H9 (cell line): ENCODE data around the gene RNU7-1. TPM values are rescaled to one million over a fixed set of nuclear protein-coding genes. Genes with fewer than 3 reads are reported as not detected.

Experiments used
- DNase-seq: peaks from one replicate; pipeline ENCODE4 v3.0.0-alpha.2; 2017
- H2AFZ ChIP-seq: one replicate; pipeline ENCODE4 v1.6.1; 2013; ENCODE audit warnings: mild to moderate bottlenecking, low read length, control low read depth, moderate library complexity
- H2AK5ac ChIP-seq: 2 replicates; pipeline ENCODE4 v1.6.1; 2013; ENCODE audit warnings: low read length, control low read depth, mixed read lengths; ENCODE audit not compliant: insufficient read length
- H2BK120ac ChIP-seq: one replicate; pipeline ENCODE4 v1.6.1; 2013; ENCODE audit warnings: low read depth, mild to moderate bottlenecking, low read length, control low read depth, inconsistent platforms; ENCODE audit not compliant: poor library complexity, severe bottlenecking
- H2BK12ac ChIP-seq: 2 replicates; pipeline ENCODE4 v1.6.1; 2013; ENCODE audit warnings: low read length, control low read depth, mixed read lengths, low read depth; ENCODE audit not compliant: insufficient read length
- H2BK15ac ChIP-seq: 2 replicates; pipeline ENCODE4 v1.6.1; 2013; ENCODE audit warnings: low read depth, low read length, control low read depth
- H2BK20ac ChIP-seq: one replicate; pipeline ENCODE4 v1.6.1; 2013; ENCODE audit warnings: low read depth, mild to moderate bottlenecking, low read length, control low read depth, inconsistent platforms; ENCODE audit not compliant: poor library complexity, severe bottlenecking
- H2BK5ac ChIP-seq: 2 replicates; pipeline ENCODE4 v1.6.1; 2013; ENCODE audit warnings: low read length, control low read depth, mixed read lengths; ENCODE audit not compliant: insufficient read length
- H3K14ac ChIP-seq: 2 replicates; pipeline ENCODE4 v1.6.1; 2013; ENCODE audit warnings: low read length, control low read depth; ENCODE audit not compliant: insufficient read depth
- H3K18ac ChIP-seq: 2 replicates; pipeline ENCODE4 v1.6.1; 2013; ENCODE audit warnings: low read depth, mild to moderate bottlenecking, mixed read lengths, low read length, control low read depth; ENCODE audit not compliant: insufficient read length
- H3K23ac ChIP-seq: 2 replicates; pipeline ENCODE4 v1.6.1; 2013; ENCODE audit warnings: low read length, control low read depth, mixed read lengths, low read depth; ENCODE audit not compliant: insufficient read length
- H3K23me2 ChIP-seq: 2 replicates; pipeline ENCODE4 v1.6.1; 2013; ENCODE audit warnings: low read depth, mild to moderate bottlenecking, mixed read lengths, low read length, control low read depth; ENCODE audit not compliant: insufficient read length, poor library complexity, severe bottlenecking
- H3K27ac ChIP-seq: 2 replicates; pipeline ENCODE4 v1.5.1; 2013; ENCODE audit warnings: low read length, control low read depth, mixed read lengths, low read depth; ENCODE audit not compliant: insufficient read length
- H3K27me3 ChIP-seq: 2 replicates; pipeline ENCODE4 v1.6.1; 2013; ENCODE audit warnings: low read length, control low read depth, inconsistent platforms; ENCODE audit not compliant: insufficient read depth
- H3K4ac ChIP-seq: 2 replicates; pipeline ENCODE4 v1.6.1; 2013; ENCODE audit warnings: low read depth, mild to moderate bottlenecking, control low read depth, inconsistent platforms, low read length, moderate library complexity
- H3K4me1 ChIP-seq: 2 replicates; pipeline ENCODE4 v1.6.1; 2013; ENCODE audit warnings: low read length, control low read depth, inconsistent platforms; ENCODE audit not compliant: insufficient read depth
- H3K4me2 ChIP-seq: 2 replicates; pipeline ENCODE4 v1.6.1; 2013; ENCODE audit warnings: low read length, control low read depth, mixed read lengths; ENCODE audit not compliant: insufficient read length, insufficient read depth
- H3K56ac ChIP-seq: 2 replicates; pipeline ENCODE4 v1.6.1; 2013; ENCODE audit warnings: low read depth, mild to moderate bottlenecking, mixed read lengths, low read length, control low read depth; ENCODE audit not compliant: insufficient read length
- H3K79me1 ChIP-seq: 2 replicates; pipeline ENCODE4 v1.6.1; 2013; ENCODE audit warnings: low read depth, mild to moderate bottlenecking, moderate library complexity, low read length, control low read depth, inconsistent platforms; ENCODE audit not compliant: insufficient read depth, poor library complexity, severe bottlenecking
- H3K79me2 ChIP-seq: 2 replicates; pipeline ENCODE4 v1.6.1; 2013; ENCODE audit warnings: low read length, control low read depth, inconsistent platforms; ENCODE audit not compliant: insufficient read depth
- H3K9ac ChIP-seq: 2 replicates; pipeline ENCODE4 v1.6.1; 2013; ENCODE audit warnings: low read length, control low read depth, mixed read lengths; ENCODE audit not compliant: insufficient read length; ENCODE audit errors: extremely low read depth
- H3K9me3 ChIP-seq: one replicate; pipeline ENCODE4 v1.6.1; 2013; ENCODE audit warnings: low read depth, low read length, inconsistent platforms; ENCODE audit not compliant: control insufficient read depth
- H3T11ph ChIP-seq: one replicate; pipeline ENCODE4 v1.6.1; 2013; ENCODE audit warnings: mild to moderate bottlenecking, low read length, control low read depth, inconsistent platforms
- H4K20me1 ChIP-seq: one replicate; pipeline ENCODE4 v1.6.1; 2013; ENCODE audit not compliant: control insufficient read depth, insufficient read length, insufficient read depth
- H4K5ac ChIP-seq: 2 replicates; pipeline ENCODE4 v1.6.1; 2013; ENCODE audit warnings: low read depth, mild to moderate bottlenecking, mixed read lengths, low read length, control low read depth; ENCODE audit not compliant: insufficient read length
- H4K8ac ChIP-seq: replicated peaks from 2 replicates; pipeline ENCODE4 v1.6.1; 2013; ENCODE audit warnings: low read length, control low read depth, mixed read lengths, low read depth; ENCODE audit not compliant: insufficient read length
- H4K91ac ChIP-seq: 2 replicates; pipeline ENCODE4 v1.6.1; 2013; ENCODE audit warnings: low read depth, mild to moderate bottlenecking, moderate library complexity, mixed read lengths, low read length, control low read depth; ENCODE audit not compliant: insufficient read length
- H3K27ac Mint-ChIP-seq, 3 experiments: 2 replicates in 2 of 3; 3 replicates in 1 of 3; pipeline ENCODE4 v1.8.0; 2020 to 2021; ENCODE audit warnings: mixed read lengths in 3 of 3, mild to moderate bottlenecking in 1 of 3, moderate library complexity in 1 of 3
- H3K27me3 Mint-ChIP-seq: 2 replicates; pipeline ENCODE4 v1.8.0; 2021; ENCODE audit warnings: low read depth, mild to moderate bottlenecking, moderate library complexity, mixed read lengths
- H3K36me3 Mint-ChIP-seq, 3 experiments: 2 replicates in 2 of 3; 3 replicates in 1 of 3; pipeline ENCODE4 v1.8.0; 2020 to 2021; ENCODE audit warnings: low read depth in 3 of 3, mixed read lengths in 3 of 3; ENCODE audit not compliant: insufficient read depth in 1 of 3
- H3K4me1 Mint-ChIP-seq, 2 experiments: 2 replicates each; pipeline ENCODE4 v1.8.0; 2020; ENCODE audit warnings: mixed read lengths in 2 of 2
- H3K4me3 Mint-ChIP-seq, 2 experiments: 2 replicates in 1 of 2; 3 replicates in 1 of 2; pipeline ENCODE4 v1.8.0; 2020 to 2021; ENCODE audit warnings: mild to moderate bottlenecking in 2 of 2, mixed read lengths in 2 of 2, moderate library complexity in 1 of 2
- H3K9me3 Mint-ChIP-seq, 2 experiments: 2 replicates in 1 of 2; 3 replicates in 1 of 2; pipeline ENCODE4 v1.8.0; 2020; ENCODE audit warnings: mild to moderate bottlenecking in 2 of 2, mixed read lengths in 2 of 2, moderate library complexity in 1 of 2
- CTCF ChIP-seq: fragments of 200-600 bp; sonication (generic); conservative IDR thresholded peaks from 3 replicates; pipeline ENCODE4 v1.8.0; 2021; ENCODE audit warnings: antibody characterized with exemption, mild to moderate bottlenecking
- WGBS: extraction: QIAGEN DNeasy Blood & Tissue Kit; methylation state at CpG from one replicate; pipeline ENCODE4 v1.1.7; 2013; ENCODE audit warnings: missing lambda C conversion rate, low lambda C conversion rate, mixed read lengths; ENCODE audit not compliant: insufficient read length; ENCODE audit errors: extremely low coverage; 5-methylcytosine and 5-hydroxymethylcytosine counted together
- total RNA-seq: library from RNA; stranded (reverse); gene quantifications from 2 replicates; pipeline ENCODE4 v1.2.1, GENCODE V29; 2021

Gene RNU7-1
- total RNA-seq, 1 experiment from 2014 or later: not detected

DNA sequence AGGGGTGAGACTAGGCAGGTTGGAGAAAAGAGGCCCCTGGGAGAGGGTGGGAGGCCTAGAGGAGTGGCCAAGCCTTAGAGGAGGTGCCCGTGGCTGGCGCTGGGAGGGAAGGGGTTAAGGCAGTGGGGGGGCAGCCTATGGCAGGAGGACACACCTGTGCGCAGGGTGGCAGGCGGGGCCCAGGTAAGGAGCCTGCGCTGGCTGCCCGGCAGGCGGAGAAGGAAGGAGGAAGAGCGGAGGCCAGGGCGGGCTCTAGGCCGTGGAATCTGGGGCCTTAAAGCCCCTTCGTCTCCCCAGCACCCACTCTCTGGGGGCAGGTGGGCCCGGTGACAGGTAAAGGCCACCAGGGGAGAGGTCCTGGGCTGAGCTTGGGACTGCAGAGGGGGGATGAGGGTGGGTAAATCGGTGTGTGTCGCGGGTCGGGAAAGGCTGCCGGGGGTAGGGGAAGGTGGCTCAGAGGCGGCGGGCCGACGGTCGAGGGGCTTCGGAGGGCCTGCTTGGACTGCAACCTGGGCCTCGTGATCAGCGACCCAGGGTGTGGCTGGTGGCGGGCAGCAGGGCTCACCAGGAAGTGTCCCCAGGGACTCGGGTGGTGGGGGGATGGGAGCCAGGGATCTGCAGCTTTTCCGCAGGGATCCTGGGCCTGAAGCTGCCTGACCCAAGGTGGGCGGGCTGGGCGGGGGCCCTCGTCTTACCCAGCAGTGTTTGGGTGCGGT lies 19.6 kb downstream of the RNU7-1 start:
- Histone ChIP-seq H3K4me1 (peaks cover 6% of the 10 kb centered on the region; the same call in 1 of the 2 replicates), H3K4me2 (peak overlapping the region; percentile 72), H3K9ac (peak overlapping the region; percentile 54), H4K20me1 (peaks cover 2% of the 10 kb centered on the region), H3K56ac (no peak overlapping the region), H2BK5ac (no peak overlapping the region), H3K23ac (no peak overlapping the region), H2BK12ac (no peak overlapping the region), H3K27me3 (no peaks in the 10 kb centered on the region), H4K91ac (peak overlapping the region; percentile 10), H3K14ac (peak overlapping the region; percentile 88), H3K4ac (no peak overlapping the region), H2BK20ac (no peak overlapping the region), H2AFZ (no peak overlapping the region), H3K79me2 (no peaks in the 10 kb centered on the region; the same call in 1 of the 2 replicates), H2BK15ac (no peak overlapping the region), H4K8ac (no peak overlapping the region), H3K23me2 (peaks cover 17% of the 10 kb centered on the region), H2BK120ac (no peak overlapping the region), H3T11ph (no peak overlapping the region), H3K27ac (no peak overlapping the region), H3K18ac (peak overlapping the region; percentile 81), H3K9me3 (no peaks in the 10 kb centered on the region), H3K79me1 (no peaks in the 10 kb centered on the region), H2AK5ac (no peak overlapping the region), H4K5ac (no peak overlapping the region)
- TF ChIP-seq CTCF: peak; percentile 11; the same call in 1 of the 3 replicates
- H3K4me1 Mint-ChIP-seq: peaks cover 45 to 60% of the 10 kb centered on the region in 2 experiments
- no CpG with 5 or more reads among the region's 32 CpGs for WGBS
- peaks cover 24 to 41% (median 30%) of the 10 kb centered on the region in 3 experiments for H3K36me3 Mint-ChIP-seq
- no peaks in the 10 kb centered on the region for H3K9me3 Mint-ChIP-seq
- H3K27ac Mint-ChIP-seq: peak overlapping the region in 2 of 3 experiments; percentile 98 to 99; a peak in 5 of 7 replicates
- H3K27me3 Mint-ChIP-seq: no peaks in the 10 kb centered on the region; the same call in 1 of the 2 replicates
- H3K4me3 Mint-ChIP-seq: peak overlapping the region in 1 of 2 experiments; percentile 82; a peak in 2 of 5 replicates
- DNase-seq: peak; percentile 96
